ENCODE data around the gene PTPRE. TPM values are rescaled to one million over a fixed set of nuclear protein-coding genes. Genes with fewer than 3 reads are reported as not detected.

The PTPRE gene
- total RNA-seq, 3 donors from 2014 or later (not counting 1 experiment from before 2014, with no cell fraction given) = 274 to 280 (median 275) TPM

GRCh38 chr10:127997937-127998336, 91.0 kb downstream of the PTPRE start:
- intact Hi-C loops (cut with micrococcal nuclease) = no loop called here
- H3K27ac ChIP-seq (ENCODE audit: low read length) = no peak overlapping the region
- Mint-ChIP-seq H3K27ac (no peak overlapping the region), H3K36me3 (no peaks in the 10 kb centered on the region), H3K4me1 (peaks cover 0 to 7% of the 10 kb centered on the region in 2 donors), H3K27me3 (ENCODE audit: low read depth in 2 of 2) (peaks cover 21 to 22% of the 10 kb centered on the region in 2 donors), H3K4me3 (no peak overlapping the region), H3K9me3 (no peaks in the 10 kb centered on the region)
- no peak overlapping the region for H3K4me3 ChIP-seq (ENCODE audit: low read length)
- DNase-seq (no peak), ATAC-seq (no peak)
- no peaks in the 10 kb centered on the region for H3K36me3 ChIP-seq (ENCODE audit: control insufficient read depth, insufficient read depth, low read length)
- H3K4me1 ChIP-seq (ENCODE audit: control insufficient read depth, insufficient read depth, low read length) = no peaks in the 10 kb centered on the region
- H3K27me3 ChIP-seq (ENCODE audit: control insufficient read depth, insufficient read depth, low read length) = no peaks in the 10 kb centered on the region
- no peak for TF ChIP-seq CTCF (IDR thresholded peaks at IDR 0.05)
- no peaks in the 10 kb centered on the region for H3K9me3 ChIP-seq (ENCODE audit: control insufficient read depth, insufficient read depth, low read length)
- 80% methylated on average over 8 of the region's 8 CpGs for WGBS (ENCODE audit: insufficient coverage)

- H3K4me1 ChIP-seq (ENCODE audit: control insufficient read depth, insufficient read depth, low read length) = no peaks in the 10 kb centered on the region
- no peaks in the 10 kb centered on the region for H3K9me3 Mint-ChIP-seq
- no peak for TF ChIP-seq CTCF (IDR thresholded peaks at IDR 0.05)
- H3K27me3 Mint-ChIP-seq (ENCODE audit: low read depth in 2 of 2) = peaks cover 21 to 22% of the 10 kb centered on the region in 2 donors
- H3K4me3 Mint-ChIP-seq = no peak overlapping the region
- no peaks in the 10 kb centered on the region for H3K9me3 ChIP-seq (ENCODE audit: control insufficient read depth, insufficient read depth, low read length)
- DNase-seq (no peak), ATAC-seq (no peak)
- H3K36me3 ChIP-seq (ENCODE audit: control insufficient read depth, insufficient read depth, low read length) = no peaks in the 10 kb centered on the region
- no peak overlapping the region for H3K27ac Mint-ChIP-seq
- no peak overlapping the region for H3K27ac ChIP-seq (ENCODE audit: low read length)
- H3K4me1 Mint-ChIP-seq = peaks cover 0 to 7% of the 10 kb centered on the region in 2 donors
- H3K4me3 ChIP-seq (ENCODE audit: low read length) = no peak overlapping the region
- no peaks in the 10 kb centered on the region for H3K27me3 ChIP-seq (ENCODE audit: control insufficient read depth, insufficient read depth, low read length)
- intact Hi-C loops (cut with micrococcal nuclease) = no loop called here
- H3K36me3 Mint-ChIP-seq = no peaks in the 10 kb centered on the region
- 70% methylated on average over 17 of the region's 17 CpGs for WGBS (ENCODE audit: insufficient coverage)
Observed at GRCh38 chr10:127998501-127999144, 91.7 kb downstream of the PTPRE start.

- H3K4me3 ChIP-seq (ENCODE audit: low read length) = no peak overlapping the region
- intact Hi-C loops (cut with micrococcal nuclease) = no loop called here
- TF ChIP-seq CTCF (IDR thresholded peaks at IDR 0.05) = no peak
- Mint-ChIP-seq H3K36me3 (no peaks in the 10 kb centered on the region), H3K27me3 (ENCODE audit: low read depth in 2 of 2) (peaks cover 21 to 25% of the 10 kb centered on the region in 2 donors), H3K9me3 (no peaks in the 10 kb centered on the region), H3K4me1 (peaks cover 0 to 7% of the 10 kb centered on the region in 2 donors), H3K4me3 (no peak overlapping the region), H3K27ac (no peak overlapping the region)
- H3K9me3 ChIP-seq (ENCODE audit: control insufficient read depth, insufficient read depth, low read length) = no peaks in the 10 kb centered on the region
- no peaks in the 10 kb centered on the region for H3K27me3 ChIP-seq (ENCODE audit: control insufficient read depth, insufficient read depth, low read length)
- H3K27ac ChIP-seq (ENCODE audit: low read length) = no peak overlapping the region
- H3K4me1 ChIP-seq (ENCODE audit: control insufficient read depth, insufficient read depth, low read length) = no peaks in the 10 kb centered on the region
- WGBS (ENCODE audit: insufficient coverage) = 69% methylated on average over 23 of the region's 23 CpGs
- no peak for ATAC-seq
- no peak for DNase-seq
- H3K36me3 ChIP-seq (ENCODE audit: control insufficient read depth, insufficient read depth, low read length) = no peaks in the 10 kb centered on the region
Observed at GRCh38 chr10:127999297-128000129, 92.6 kb downstream of the PTPRE start.
